Neutrophil (primary cell): ENCODE measurements around the gene KLRD1.

ENCODE experiments used
- H3K27ac ChIP-seq: fragments of 200-600 bp; sonication (generic); 2 replicates; pipeline ENCODE4 v1.5.1; 2016; ENCODE audit warnings: mild to moderate bottlenecking, moderate library complexity
- H3K27me3 ChIP-seq: fragments of 200-600 bp; sonication (generic); 2 replicates; pipeline ENCODE4 v1.6.0; 2016; ENCODE audit warnings: mild to moderate bottlenecking
- H3K36me3 ChIP-seq: fragments of 200-600 bp; sonication (generic); 2 replicates; pipeline ENCODE4 v1.5.1; 2017
- H3K4me1 ChIP-seq, 2 experiments: fragments of 200-600 bp in 1 of 2; sonication (generic) in 1 of 2; 1 replicate in 1 of 2; 2 replicates in 1 of 2; pipeline versions ENCODE4 v1.5.1 to v1.6.1; 2013 to 2016; ENCODE audit warnings: low read depth in 1 of 2, low read length in 1 of 2, mild to moderate bottlenecking in 1 of 2, moderate library complexity in 1 of 2; ENCODE audit not compliant: control insufficient read depth in 1 of 2, insufficient read depth in 1 of 2
- H3K4me3 ChIP-seq, 2 experiments: fragments of 200-600 bp in 1 of 2; sonication (generic) in 1 of 2; 1 replicate in 1 of 2; 2 replicates in 1 of 2; pipeline ENCODE4 v1.5.1; 2013 to 2016; ENCODE audit warnings: low read depth in 1 of 2, low read length in 1 of 2, mild to moderate bottlenecking in 1 of 2, moderate library complexity in 1 of 2
- H3K9me3 ChIP-seq: fragments of 200-600 bp; sonication (generic); 2 replicates; pipeline ENCODE4 v1.5.1; 2016
- TF ChIP-seq, protein P1 (sequence below): fragments of 200-600 bp; sonication (generic); IDR thresholded peaks from 2 replicates; pipeline ENCODE4 v1.5.1; 2016; ENCODE audit warnings: antibody characterized with exemption

Gene KLRD1

GRCh38 chr12:10307630-10308029 lies at the start of gene KLRD1:
TSS of gene KLRD1 (plus strand) at chr12:10307870. CDS start at chr12:10308078, 208 bp downstream.
- Histone ChIP-seq H3K27me3 (no peaks in the 10 kb centered on the region), H3K27ac (no peak within 1 kb of the TSS), H3K4me1 (no peaks in the 10 kb centered on the region), H3K9me3 (no peaks in the 10 kb centered on the region), H3K36me3 (no peaks in the 10 kb centered on the region), H3K4me3 (no peak within 1 kb of the TSS)
- TF ChIP-seq, protein P1, sequence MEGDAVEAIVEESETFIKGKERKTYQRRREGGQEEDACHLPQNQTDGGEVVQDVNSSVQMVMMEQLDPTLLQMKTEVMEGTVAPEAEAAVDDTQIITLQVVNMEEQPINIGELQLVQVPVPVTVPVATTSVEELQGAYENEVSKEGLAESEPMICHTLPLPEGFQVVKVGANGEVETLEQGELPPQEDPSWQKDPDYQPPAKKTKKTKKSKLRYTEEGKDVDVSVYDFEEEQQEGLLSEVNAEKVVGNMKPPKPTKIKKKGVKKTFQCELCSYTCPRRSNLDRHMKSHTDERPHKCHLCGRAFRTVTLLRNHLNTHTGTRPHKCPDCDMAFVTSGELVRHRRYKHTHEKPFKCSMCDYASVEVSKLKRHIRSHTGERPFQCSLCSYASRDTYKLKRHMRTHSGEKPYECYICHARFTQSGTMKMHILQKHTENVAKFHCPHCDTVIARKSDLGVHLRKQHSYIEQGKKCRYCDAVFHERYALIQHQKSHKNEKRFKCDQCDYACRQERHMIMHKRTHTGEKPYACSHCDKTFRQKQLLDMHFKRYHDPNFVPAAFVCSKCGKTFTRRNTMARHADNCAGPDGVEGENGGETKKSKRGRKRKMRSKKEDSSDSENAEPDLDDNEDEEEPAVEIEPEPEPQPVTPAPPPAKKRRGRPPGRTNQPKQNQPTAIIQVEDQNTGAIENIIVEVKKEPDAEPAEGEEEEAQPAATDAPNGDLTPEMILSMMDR, result no peak

DNA sequence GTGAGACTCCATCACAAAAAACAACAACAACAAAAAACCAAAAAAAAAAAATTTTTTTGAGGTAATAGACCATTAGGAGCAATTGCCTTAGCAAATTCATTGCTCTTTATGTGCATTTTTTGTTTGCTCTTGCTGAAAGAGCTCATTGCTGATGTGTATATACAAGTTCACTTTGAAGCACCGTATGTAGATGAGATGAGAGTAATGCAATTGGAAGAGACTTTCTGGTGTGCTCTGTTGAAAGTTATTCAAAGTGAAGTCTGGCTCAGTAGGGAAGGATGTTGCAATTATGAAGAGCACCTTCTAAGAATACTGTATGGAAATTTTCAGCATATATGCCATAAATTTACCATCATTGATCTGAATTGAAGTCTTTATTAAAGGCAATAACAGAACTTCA lies 46.7 kb upstream of the KLRD1 start:
- no peaks in the 10 kb centered on the region for H3K9me3 ChIP-seq
- no peak overlapping the region for H3K27ac ChIP-seq
- no peaks in the 10 kb centered on the region for H3K36me3 ChIP-seq
- H3K27me3 ChIP-seq, result no peaks in the 10 kb centered on the region
- H3K4me1 ChIP-seq, result no peaks in the 10 kb centered on the region
- H3K4me3 ChIP-seq, result no peak overlapping the region
- TF ChIP-seq, protein P1, result no peak

DNA sequence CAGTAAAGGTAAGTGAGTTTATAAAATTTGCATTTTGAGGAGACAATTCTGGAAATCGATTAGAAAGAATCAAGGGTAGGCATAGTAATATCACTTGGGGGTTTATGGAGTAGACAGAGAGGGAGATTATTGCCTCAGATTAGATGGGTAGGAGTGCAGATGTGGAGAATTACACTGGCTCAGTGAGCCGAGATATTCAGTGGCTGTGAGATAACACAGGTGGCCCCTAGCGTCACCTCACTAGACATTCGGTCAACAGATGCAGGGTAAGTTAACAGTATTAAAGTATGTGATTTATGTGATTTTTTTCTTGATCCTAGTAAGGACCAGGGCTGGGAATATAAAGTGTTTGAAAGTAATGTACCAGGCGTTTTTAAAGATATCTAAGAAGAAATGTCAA lies 39.6 kb upstream of the KLRD1 start:
- Histone ChIP-seq H3K27me3 (no peaks in the 10 kb centered on the region), H3K36me3 (no peaks in the 10 kb centered on the region), H3K4me1 (no peaks in the 10 kb centered on the region), H3K9me3 (no peaks in the 10 kb centered on the region), H3K4me3 (no peak overlapping the region), H3K27ac (no peak overlapping the region)
- TF ChIP-seq, protein P1, result no peak

DNA sequence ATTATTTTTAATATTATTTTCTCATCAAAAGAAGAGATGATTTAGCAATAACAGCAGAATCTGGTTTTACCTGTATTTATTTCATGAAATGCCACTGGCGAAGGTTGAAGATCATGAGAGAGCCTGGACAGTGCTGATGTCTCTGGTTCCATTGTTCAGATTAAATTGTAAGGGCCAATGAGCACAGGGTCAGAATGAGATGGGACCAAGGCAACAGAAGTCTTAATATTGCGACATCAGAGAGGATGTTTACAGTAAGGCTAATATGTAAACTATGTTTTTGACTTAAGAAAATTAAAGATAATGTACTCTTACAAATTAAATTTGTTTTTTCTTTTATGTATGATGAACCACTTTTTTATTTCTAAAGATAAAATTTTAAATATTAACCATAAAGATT lies 35.2 kb upstream of the KLRD1 start:
- TF ChIP-seq, protein P1, result no peak
- H3K27ac ChIP-seq, result no peak overlapping the region
- H3K27me3 ChIP-seq, result no peaks in the 10 kb centered on the region
- H3K4me3 ChIP-seq, result no peak overlapping the region
- no peaks in the 10 kb centered on the region for H3K4me1 ChIP-seq
- no peaks in the 10 kb centered on the region for H3K36me3 ChIP-seq
- H3K9me3 ChIP-seq, result no peaks in the 10 kb centered on the region

- Histone ChIP-seq H3K27me3 (no peaks in the 10 kb centered on the region), H3K36me3 (no peaks in the 10 kb centered on the region), H3K27ac (no peak overlapping the region), H3K4me1 (no peaks in the 10 kb centered on the region), H3K9me3 (no peaks in the 10 kb centered on the region), H3K4me3 (no peak overlapping the region)
- TF ChIP-seq, protein P1, result no peak
Measured at GRCh38 chr12:10276774-10277173, 30.9 kb upstream of the KLRD1 start.

DNA sequence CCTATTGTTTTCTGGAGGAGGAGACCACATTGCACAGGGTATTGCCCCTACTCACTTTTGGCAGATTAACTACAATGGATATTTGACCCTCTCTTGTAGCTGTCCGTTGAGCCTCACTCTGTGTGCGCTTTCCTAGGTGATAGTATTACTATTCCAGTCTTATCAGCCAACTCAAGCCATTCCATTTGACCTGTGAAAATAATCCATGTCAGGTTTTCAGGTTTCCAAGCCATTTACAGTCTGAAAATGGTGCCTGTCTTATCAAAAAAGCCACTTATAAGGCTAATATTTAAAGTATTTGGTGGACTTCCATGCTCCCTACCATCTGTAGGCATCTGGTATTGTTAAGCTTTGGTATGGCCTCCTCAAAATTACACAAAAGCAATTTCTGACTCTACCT lies 29.6 kb upstream of the KLRD1 start:
- Histone ChIP-seq H3K4me3 (no peak overlapping the region), H3K9me3 (no peaks in the 10 kb centered on the region), H3K27me3 (no peaks in the 10 kb centered on the region), H3K27ac (no peak overlapping the region), H3K36me3 (no peaks in the 10 kb centered on the region), H3K4me1 (no peaks in the 10 kb centered on the region)
- TF ChIP-seq, protein P1, result no peak
